CD1c-positive myeloid dendritic cell (primary cell): ENCODE data around the gene HES5.

Experiments
- DNase-seq: peaks from one replicate; pipeline ENCODE4 v3.0.0-alpha.2; 2016; ENCODE audit errors: extremely low spot score

Gene HES5

DNA sequence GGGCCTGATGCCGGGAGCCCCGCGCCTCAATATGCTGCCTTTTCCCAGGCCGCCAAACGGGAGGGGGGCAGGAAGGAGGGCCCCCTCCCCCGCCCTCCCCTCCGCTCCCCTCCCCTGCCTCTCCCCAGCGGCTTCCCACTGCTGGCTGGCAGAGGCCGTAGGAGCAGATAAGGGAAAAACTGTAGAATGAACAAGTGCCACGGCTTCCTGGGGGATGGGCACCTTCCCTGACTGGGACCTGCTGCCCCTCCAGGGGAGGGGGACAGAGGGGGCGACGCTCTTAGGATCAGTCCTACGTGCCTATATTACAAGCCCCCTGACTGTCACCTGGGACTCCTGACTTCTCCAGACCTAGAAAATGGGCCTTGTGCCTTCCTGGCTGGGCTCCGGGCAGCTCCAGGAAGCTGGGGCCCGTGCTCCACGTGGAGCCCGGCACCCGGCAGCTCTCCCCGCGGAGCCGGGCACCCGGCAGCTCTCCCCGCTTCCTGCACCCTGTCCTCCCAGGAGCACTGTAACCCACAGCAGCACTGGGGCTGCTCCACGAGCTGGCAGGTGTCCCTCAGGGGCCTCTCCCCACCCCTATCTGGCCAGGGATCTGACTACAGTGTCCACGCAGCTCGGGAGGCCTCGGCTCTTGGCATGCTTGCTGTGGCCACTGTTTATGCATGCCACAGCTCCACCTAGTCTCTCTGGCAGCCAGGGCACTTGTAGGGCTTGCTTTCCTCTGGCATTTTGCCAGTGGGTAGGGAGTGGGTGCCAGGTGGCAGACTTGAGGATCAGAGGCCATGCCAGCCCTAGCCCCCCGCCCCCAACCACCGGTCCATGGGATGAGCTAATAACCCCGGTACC lies 674 bp upstream of the HES5 start:
- no peak for DNase-seq

DNA sequence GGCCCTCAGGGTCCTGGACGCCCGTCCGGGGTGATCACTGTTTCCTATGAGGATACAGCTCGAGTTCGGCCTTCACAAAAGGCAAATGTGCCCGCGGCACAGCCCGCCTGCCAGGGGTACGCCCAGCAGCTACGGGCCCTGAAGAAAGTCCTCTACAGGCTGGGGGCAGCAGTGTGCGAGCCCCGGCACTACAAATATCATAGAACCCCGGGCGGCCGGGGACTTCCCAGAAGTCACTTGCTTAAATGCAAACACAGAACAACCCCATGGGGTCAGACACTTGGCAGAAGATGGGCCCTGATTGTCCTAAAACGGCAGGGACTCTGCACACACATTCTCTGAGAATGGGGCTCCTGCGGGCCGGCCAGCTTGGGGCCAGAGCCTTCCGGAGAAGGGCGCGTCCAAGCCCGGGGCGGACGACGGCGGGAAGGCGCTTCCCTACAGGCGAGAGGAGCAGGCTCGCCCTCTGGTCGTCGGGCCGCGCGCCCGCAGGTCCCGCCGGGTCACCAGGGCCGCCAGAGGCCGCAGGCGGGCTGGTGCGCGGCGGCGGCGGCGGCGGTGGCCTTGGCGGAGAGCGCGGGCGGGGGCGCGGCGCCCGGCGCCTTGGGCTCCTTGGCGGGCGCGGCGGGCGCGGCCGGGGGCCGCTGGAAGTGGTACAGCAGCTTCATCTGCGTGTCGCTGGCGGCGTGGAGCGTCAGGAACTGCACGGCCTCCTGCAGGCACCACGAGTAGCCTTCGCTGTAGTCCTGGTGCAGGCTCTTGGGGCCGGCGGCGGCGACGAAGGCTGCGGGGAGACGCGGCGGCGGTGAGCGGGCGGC lies 888 bp downstream of the HES5 start:
- peak; percentile 73 for DNase-seq

DNA sequence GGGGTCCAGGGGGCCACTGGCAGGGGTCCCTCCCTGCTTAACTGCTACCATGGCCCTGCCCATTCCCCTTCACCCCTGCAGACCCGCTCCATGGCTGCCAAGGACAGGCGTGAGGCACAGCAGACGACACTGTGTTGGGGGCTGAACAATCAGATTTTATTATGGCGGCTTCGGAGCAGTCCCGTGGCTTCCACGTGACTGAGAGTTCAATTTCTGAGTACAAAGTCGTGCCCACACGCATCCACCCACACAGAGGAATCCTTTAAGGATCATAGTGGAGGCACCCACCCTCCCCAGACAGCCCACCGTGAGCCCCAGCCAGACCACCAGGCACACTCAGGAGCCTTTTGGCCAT lies 1.5 kb downstream of the HES5 start:
- DNase-seq = no peak

GRCh38 chr1:2528016-2528415 lies 2.0 kb downstream of the HES5 start:
- DNase-seq = no peak

DNA sequence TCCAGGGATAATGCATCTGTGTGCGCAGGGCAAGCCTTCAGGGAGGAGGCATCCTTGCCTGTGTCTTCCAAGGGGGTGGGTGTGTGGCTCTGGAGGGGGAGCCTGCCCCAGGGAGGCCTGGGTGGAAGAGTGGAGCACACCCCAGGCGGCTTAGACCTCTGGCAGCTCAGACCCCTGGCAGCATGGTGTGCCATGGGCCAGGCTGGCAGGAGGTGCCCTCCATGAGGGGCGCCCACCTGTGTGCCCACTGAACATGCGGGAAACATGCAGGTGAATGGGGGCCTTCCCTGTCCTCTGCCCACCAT lies 2.6 kb downstream of the HES5 start:
- no peak for DNase-seq

- DNase-seq = peak; percentile 72
Measured at GRCh38 chr1:2526824-2527555, 3.1 kb downstream of the HES5 start.

DNA sequence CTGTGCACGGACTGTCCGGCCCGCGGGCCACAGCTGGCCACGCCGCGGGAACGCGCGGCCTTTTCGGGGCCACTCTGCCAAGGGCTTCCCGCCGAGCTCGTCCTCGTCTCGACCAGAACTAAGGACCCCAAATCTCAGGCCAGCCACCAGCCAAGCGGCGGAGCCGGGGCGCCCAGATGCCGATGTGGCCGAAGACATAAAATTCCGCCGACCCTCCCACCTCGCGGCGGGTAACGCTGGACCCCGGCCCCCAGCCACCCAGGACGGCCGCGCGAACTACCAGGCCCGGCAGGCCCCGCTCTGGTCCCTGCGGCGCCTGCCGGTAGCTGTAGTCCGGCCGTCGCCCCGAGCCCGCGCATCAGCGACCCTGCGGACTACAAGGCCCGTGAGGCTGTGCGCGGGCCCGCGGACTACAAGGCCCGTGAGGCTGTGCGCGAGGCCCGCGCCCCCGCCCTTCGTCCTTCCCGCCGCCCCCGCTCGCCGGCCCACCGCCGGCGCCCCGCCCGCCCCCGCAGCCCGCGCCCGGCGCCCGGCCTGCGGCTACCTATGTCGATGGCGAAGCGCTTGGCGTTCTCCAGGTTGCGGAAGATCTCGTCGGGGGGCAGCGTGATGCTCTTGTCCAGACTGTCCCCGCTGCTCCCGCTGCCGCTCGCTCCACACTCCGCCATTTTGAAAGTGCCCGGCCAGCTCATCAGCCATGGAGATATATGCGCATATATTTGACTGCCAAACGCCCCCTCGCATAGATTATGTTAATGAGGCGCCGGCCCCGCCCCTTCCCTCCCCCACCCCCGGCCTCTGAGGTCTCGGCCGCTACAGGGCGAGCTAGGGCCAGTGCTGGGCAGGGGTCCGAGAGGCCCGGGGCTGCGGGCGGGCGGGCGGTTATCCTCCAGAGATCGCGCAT lies 3.9 kb downstream of the HES5 start, which contains the start of gene PANK4:
PANK4 (minus strand) TSS at position 677 of the 904 bp plus-strand sequence; CDS start at position 668, 9 bp downstream.
- peak; percentile 95 for DNase-seq

DNA sequence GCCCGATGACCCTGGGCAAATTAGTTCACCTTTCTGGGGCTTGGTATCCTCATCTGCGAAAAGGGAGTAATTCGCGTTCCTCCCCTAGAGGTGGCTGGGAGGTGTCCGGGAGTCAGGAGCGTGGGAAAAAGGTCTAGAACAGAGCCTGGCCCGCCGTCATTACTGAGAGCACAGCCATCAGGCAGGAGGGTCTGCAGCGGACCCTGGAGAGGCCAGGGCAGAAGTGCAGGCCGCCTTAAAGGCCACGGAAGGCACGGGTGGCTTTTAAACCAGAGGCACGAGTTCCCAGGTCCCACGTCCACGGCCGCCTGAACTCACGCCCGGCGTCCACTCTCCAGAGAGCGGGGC lies 4.5 kb downstream of the HES5 start:
- DNase-seq = no peak

- no peak for DNase-seq
Measured at GRCh38 chr1:2523891-2524609, 6.0 kb downstream of the HES5 start.

- DNase-seq = no peak
Measured at GRCh38 chr1:2523191-2523890, 6.7 kb downstream of the HES5 start.

- DNase-seq = no peak
Measured at GRCh38 chr1:2522230-2522629, 7.8 kb downstream of the HES5 start.

DNA sequence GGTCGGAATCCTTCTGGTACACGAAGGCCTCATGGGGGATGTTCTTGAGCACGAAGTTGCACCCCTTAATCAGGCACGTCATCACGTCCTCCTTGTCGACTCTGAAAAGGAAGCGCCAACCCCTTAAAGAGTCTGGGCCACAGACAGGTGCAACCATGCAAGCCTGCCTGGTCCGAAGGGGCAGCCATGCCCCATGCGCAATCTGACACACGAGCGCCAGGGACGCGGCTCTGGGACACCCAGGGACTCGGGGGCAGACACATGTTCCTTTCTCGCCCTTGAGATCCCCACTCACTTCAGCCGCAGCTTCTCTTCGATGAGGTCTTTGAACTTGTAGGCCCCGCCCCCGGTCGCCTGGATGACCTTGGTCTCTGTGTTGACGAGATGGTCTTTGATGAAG lies 9.3 kb downstream of the HES5 start:
- DNase-seq = no peak

GRCh38 chr1:2520206-2520605 lies 9.9 kb downstream of the HES5 start:
- DNase-seq = no peak

- DNase-seq = no peak
Measured at GRCh38 chr1:2519729-2520128, 10.3 kb downstream of the HES5 start.

GRCh38 chr1:2519029-2519685 lies 10.9 kb downstream of the HES5 start:
- DNase-seq = no peak

DNA sequence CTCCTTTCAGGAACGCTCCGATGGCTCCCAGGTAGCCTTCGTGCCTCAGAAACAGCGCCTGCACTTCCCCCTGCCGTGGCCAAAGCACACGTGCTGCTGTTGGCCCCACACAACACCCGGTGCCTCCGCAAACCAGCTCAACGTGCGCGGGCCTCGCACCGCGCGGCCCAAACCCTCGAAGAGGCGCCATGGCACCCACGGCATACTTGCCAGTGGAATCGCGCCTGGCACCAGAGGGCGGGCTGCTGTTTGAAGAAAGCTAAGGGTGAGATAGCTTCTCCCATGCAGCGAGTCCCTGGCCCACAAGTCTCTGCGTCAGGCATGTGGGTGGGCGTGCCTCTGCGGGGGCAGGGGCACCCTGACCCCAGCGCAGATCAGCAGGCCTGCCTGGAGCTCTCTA lies 11.5 kb downstream of the HES5 start:
- no peak for DNase-seq

DNA sequence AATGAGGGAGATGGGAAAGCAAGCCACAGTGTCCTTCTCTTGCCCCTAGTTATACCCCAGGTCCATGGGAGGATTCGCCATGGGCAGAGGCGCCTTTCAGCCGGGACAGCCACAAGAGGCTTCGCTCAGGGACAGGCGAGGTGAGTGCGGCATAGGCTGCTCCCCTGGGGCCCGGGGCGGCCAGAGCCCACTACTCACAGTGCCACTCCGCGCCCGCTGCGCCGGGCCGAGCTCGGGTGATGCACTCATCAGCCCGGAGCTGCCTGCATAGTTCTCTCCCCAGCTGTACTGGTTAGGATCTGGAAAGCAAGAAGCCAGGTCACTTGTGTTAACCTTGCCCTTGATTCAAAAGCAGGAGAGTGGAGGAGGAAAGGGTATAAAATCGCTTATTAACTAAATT lies 12.1 kb downstream of the HES5 start:
- no peak for DNase-seq

DNA sequence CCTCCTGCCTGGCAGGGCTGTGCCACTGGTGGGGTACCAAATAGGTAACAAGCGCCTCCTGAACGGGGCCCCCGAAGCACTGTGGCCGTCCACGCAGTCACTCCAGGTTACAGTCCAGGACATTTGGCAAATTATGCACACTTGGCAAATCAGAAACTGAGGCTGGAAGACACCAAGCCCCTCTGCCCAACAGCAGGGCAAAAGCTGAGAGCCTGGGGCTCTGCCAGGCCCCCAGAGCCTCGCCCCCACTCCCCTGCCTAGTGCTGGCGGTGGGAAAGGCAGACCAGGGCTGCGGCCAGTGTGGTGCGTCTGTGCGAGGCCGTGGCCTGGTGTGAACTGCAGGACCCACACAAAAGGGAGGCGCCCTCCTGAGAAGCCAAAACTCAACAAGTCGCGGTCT lies 13.1 kb downstream of the HES5 start:
- DNase-seq = no peak

- DNase-seq = no peak
Measured at GRCh38 chr1:2516124-2516523, 13.9 kb downstream of the HES5 start.

DNA sequence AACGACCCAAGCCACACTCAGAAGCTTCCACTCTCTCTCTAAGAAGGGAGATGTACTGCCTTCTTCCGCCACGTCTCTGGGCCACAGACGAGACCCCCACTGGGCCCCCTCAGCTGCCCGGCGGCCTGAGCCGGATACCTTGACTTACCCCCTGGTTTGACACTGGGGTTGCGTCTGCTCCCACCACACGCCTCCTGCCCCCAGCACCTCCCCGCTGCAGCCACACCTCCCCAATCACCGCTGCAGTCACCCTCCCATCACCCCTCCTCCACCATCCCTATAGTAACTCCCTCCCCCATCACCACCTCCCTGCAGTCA lies 14.3 kb downstream of the HES5 start:
- DNase-seq = no peak
